Keratinocyte (primary cell): ENCODE data around the gene LTF. TPM values are rescaled to one million over a fixed set of nuclear protein-coding genes. Genes with fewer than 3 reads are reported as not detected.

Experiments
- DNase-seq: peaks from one replicate; pipeline ENCODE4 v3.0.0-alpha.2; 2011; ENCODE audit warnings: low read depth, missing footprints, low spot score
- FAIRE-seq: peaks from 2 replicates; lab custom pipeline; 2011; peaks lifted over from hg19 to GRCh38; lab: Jason Lieb, UNC
- H2AFZ ChIP-seq: 2 replicates; pipeline ENCODE4 v1.6.0; 2012; ENCODE audit warnings: low read length, control low read depth, inconsistent platforms; ENCODE audit not compliant: control insufficient read depth
- H3K27ac ChIP-seq: 2 replicates; pipeline ENCODE4 v1.5.1; 2011; ENCODE audit warnings: low read length; ENCODE audit not compliant: control insufficient read depth, insufficient read depth
- H3K27me3 ChIP-seq: 3 replicates; pipeline ENCODE4 v1.6.0; 2011; ENCODE audit warnings: low read length; ENCODE audit not compliant: control insufficient read depth, insufficient read depth; ENCODE audit errors: extremely low read depth
- H3K36me3 ChIP-seq, 2 experiments: 2 replicates in 1 of 2; 3 replicates in 1 of 2; pipeline ENCODE4 v1.5.1; 2011; ENCODE audit warnings: low read length in 2 of 2, mild to moderate bottlenecking in 1 of 2; ENCODE audit not compliant: control insufficient read depth in 2 of 2, insufficient read depth in 2 of 2; ENCODE audit errors: extremely low read depth in 1 of 2
- H3K4me1 ChIP-seq: 3 replicates; pipeline ENCODE4 v1.5.1; 2011; ENCODE audit warnings: low read length; ENCODE audit not compliant: control insufficient read depth, insufficient read depth; ENCODE audit errors: extremely low read depth
- H3K4me2 ChIP-seq: 3 replicates; pipeline ENCODE4 v1.6.0; 2011; ENCODE audit warnings: low read depth, low read length; ENCODE audit not compliant: control insufficient read depth, insufficient read depth; ENCODE audit errors: extremely low read depth
- H3K4me3 ChIP-seq, 3 experiments: fragments of 200-600 bp in 1 of 3; sonication (generic) in 1 of 3; 2 replicates in 2 of 3; 3 replicates in 1 of 3; pipeline ENCODE4 v1.5.1; 2011 to 2016; ENCODE audit warnings: low read length in 3 of 3, mild to moderate bottlenecking in 3 of 3, control low read depth in 2 of 3, inconsistent platforms in 1 of 3, low read depth in 1 of 3, mixed read lengths in 1 of 3, mixed run types in 1 of 3, moderate library complexity in 1 of 3; ENCODE audit not compliant: control insufficient read depth in 2 of 3, insufficient read depth in 2 of 3; ENCODE audit errors: extremely low read depth in 1 of 3
- H3K79me2 ChIP-seq: 2 replicates; pipeline ENCODE4 v1.6.0; 2012; ENCODE audit warnings: low read length; ENCODE audit not compliant: control insufficient read depth, insufficient read depth
- H3K9ac ChIP-seq: 3 replicates; pipeline ENCODE4 v1.6.0; 2011; ENCODE audit warnings: low read length; ENCODE audit not compliant: control insufficient read depth, insufficient read depth; ENCODE audit errors: extremely low read depth
- H3K9me1 ChIP-seq: 3 replicates; pipeline ENCODE4 v1.6.0; 2011; ENCODE audit warnings: low read length; ENCODE audit not compliant: control insufficient read depth, insufficient read depth; ENCODE audit errors: extremely low read depth
- H3K9me3 ChIP-seq: 2 replicates; pipeline ENCODE4 v1.5.1; 2012; ENCODE audit warnings: low read depth, low read length; ENCODE audit not compliant: control insufficient read depth
- H4K20me1 ChIP-seq: 3 replicates; pipeline ENCODE4 v1.6.0; 2011; ENCODE audit warnings: low read length; ENCODE audit not compliant: control insufficient read depth, insufficient read depth; ENCODE audit errors: extremely low read depth
- EZH2 ChIP-seq: IDR thresholded peaks from one replicate; pipeline ENCODE4 v1.6.1; 2012; ENCODE audit warnings: inconsistent platforms, mild to moderate bottlenecking, low read length, moderate library complexity
- dilution Hi-C: fragments of 300-500 bp; cut with MboI; formaldehyde crosslinking; loops from one replicate; pipeline ENCODE4 v1.7.0; 2020; ENCODE audit warnings: low sequenced_read_pairs; ENCODE audit not compliant: extremely low pct_ligation_motif_present
- polyA plus RNA-seq, 5 experiments: library from polyadenylated mRNA; depleted of rRNA in 3 of 5; stranded (reverse) in 3 of 5; stranded (forward) in 1 of 5; unstranded in 1 of 5; fragments of >200 nt; gene quantifications; 1 replicate in 1 of 5; 2 replicates in 3 of 5; 3 replicates in 1 of 5; pipeline versions ENCODE4 v1.2.1 to v1.2.3, GENCODE V29; 2011 to 2012; ENCODE audit warnings: missing spikeins in 2 of 5, low read depth in 1 of 5, low replicate concordance in 1 of 5
- TF ChIP-seq, protein P1 (sequence below), 3 experiments: IDR thresholded peaks in 1 of 3; conservative IDR thresholded peaks in 1 of 3; optimal IDR thresholded peaks in 1 of 3; 2 replicates in 2 of 3; 3 replicates in 1 of 3; pipeline versions ENCODE3 to v1.5.1; 2011; ENCODE audit warnings: low read length in 3 of 3, mild to moderate bottlenecking in 3 of 3, moderate library complexity in 2 of 3, control low read depth in 1 of 3, inconsistent platforms in 1 of 3; ENCODE audit not compliant: insufficient read depth in 2 of 3; ENCODE audit errors: extremely low read depth in 1 of 3

The LTF gene
- polyA plus RNA-seq, 1 donor (not counting 4 experiments of a cell fraction or from before 2014, with no cell fraction given): not detected

GRCh38 chr3:46468753-46469600 is 4.3 kb upstream of the LTF start:
- TF ChIP-seq, protein P1, sequence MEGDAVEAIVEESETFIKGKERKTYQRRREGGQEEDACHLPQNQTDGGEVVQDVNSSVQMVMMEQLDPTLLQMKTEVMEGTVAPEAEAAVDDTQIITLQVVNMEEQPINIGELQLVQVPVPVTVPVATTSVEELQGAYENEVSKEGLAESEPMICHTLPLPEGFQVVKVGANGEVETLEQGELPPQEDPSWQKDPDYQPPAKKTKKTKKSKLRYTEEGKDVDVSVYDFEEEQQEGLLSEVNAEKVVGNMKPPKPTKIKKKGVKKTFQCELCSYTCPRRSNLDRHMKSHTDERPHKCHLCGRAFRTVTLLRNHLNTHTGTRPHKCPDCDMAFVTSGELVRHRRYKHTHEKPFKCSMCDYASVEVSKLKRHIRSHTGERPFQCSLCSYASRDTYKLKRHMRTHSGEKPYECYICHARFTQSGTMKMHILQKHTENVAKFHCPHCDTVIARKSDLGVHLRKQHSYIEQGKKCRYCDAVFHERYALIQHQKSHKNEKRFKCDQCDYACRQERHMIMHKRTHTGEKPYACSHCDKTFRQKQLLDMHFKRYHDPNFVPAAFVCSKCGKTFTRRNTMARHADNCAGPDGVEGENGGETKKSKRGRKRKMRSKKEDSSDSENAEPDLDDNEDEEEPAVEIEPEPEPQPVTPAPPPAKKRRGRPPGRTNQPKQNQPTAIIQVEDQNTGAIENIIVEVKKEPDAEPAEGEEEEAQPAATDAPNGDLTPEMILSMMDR (optimal IDR thresholded peaks at IDR 0.05 in 1 of 3, IDR thresholded peaks at IDR 0.05 in 1 of 3, conservative IDR thresholded peaks at IDR 0.05 in 1 of 3; ENCODE audit: extremely low read depth in 1 of 3, insufficient read depth in 2 of 3, low read length in 3 of 3): no peak
- TF ChIP-seq EZH2: no peak
- Histone ChIP-seq H3K4me1 (no peaks in the 10 kb centered on the region), H3K4me2 (no peak overlapping the region), H3K9me3 (no peaks in the 10 kb centered on the region), H3K36me3 (no peaks in the 10 kb centered on the region), H3K79me2 (no peaks in the 10 kb centered on the region), H3K27ac (no peak overlapping the region), H4K20me1 (no peaks in the 10 kb centered on the region), H3K4me3 (no peak overlapping the region), H3K9me1 (no peaks in the 10 kb centered on the region), H2AFZ (no peak overlapping the region), H3K27me3 (peaks cover 41% of the 10 kb centered on the region), H3K9ac (no peak overlapping the region)
- DNase-seq (no peak), FAIRE-seq (no peak)
- dilution Hi-C loops: no loop called here

GRCh38 chr3:46467562-46467961 is 2.9 kb upstream of the LTF start:
- no peaks in the 10 kb centered on the region for H3K9me3 ChIP-seq
- no peak overlapping the region for H2AFZ ChIP-seq
- no peak overlapping the region for H3K9ac ChIP-seq
- DNase-seq: no peak
- H3K4me3 ChIP-seq: no peak overlapping the region
- no peaks in the 10 kb centered on the region for H3K36me3 ChIP-seq
- no peaks in the 10 kb centered on the region for H4K20me1 ChIP-seq
- no peaks in the 10 kb centered on the region for H3K9me1 ChIP-seq
- TF ChIP-seq, protein P1 (optimal IDR thresholded peaks at IDR 0.05 in 1 of 3, IDR thresholded peaks at IDR 0.05 in 1 of 3, conservative IDR thresholded peaks at IDR 0.05 in 1 of 3; ENCODE audit: extremely low read depth in 1 of 3, insufficient read depth in 2 of 3, low read length in 3 of 3): no peak
- no peak for TF ChIP-seq EZH2
- peaks cover 47% of the 10 kb centered on the region for H3K27me3 ChIP-seq
- FAIRE-seq: no peak
- H3K27ac ChIP-seq: no peak overlapping the region
- H3K4me1 ChIP-seq: no peaks in the 10 kb centered on the region
- no peak overlapping the region for H3K4me2 ChIP-seq
- dilution Hi-C loops: no loop called here
- H3K79me2 ChIP-seq: no peaks in the 10 kb centered on the region
